Measurements from ENCODE around the gene SHISA5. TPM values are rescaled to one million over a fixed set of nuclear protein-coding genes. Genes with fewer than 3 reads are reported as not detected.

SHISA5 gene
- total and polyA plus RNA-seq, 2 donors from 2014 or later: 157 to 214 TPM

DNA sequence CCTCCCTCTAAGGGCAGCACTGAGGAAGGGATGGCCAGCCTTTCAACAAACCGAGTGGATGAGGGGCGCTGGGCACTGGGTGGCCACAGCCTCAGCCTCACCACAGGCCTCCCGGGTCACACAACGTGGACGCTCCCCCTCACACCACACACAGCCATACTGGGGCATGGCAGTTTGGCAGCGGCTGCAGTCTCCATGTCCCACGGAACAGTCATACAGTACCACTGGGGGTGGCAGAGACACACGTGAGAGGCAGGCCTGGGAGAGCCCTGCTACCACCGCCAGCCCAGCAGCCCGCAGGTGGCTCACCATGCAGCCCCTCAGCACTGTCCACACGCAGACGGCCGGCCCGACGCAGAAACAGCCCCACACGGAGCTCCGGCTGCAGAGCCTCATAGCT is 85.8 kb downstream of the SHISA5 start:
- Histone ChIP-seq H3K4me1 (ENCODE audit: control insufficient read depth in 2 of 3, insufficient read depth in 2 of 3, low read depth in 1 of 3, low read length in 3 of 3) (peaks cover 0 to 13% (median 0%) of the 10 kb centered on the region in 3 donors), H3K27ac (ENCODE audit: low read depth in 2 of 2, low read length in 2 of 2) (no peak overlapping the region), H3K36me3 (ENCODE audit: control insufficient read depth in 2 of 3, insufficient read depth in 3 of 3, low read length in 3 of 3) (peaks cover 6 to 68% (median 39%) of the 10 kb centered on the region in 3 donors), H3K9ac (ENCODE audit: low read length in 3 of 3) (no peak overlapping the region), H3K4me3 (ENCODE audit: low read length in 3 of 3) (no peak overlapping the region), H3K9me3 (ENCODE audit: control insufficient read depth in 2 of 3, insufficient read depth in 1 of 3, low read length in 3 of 3) (no peaks in the 10 kb centered on the region), H3K27me3 (ENCODE audit: control insufficient read depth, insufficient read depth, low read length) (no peaks in the 10 kb centered on the region)
- peak in 1 of 5 donors; percentile 48 for DNase-seq
- intact Hi-C loops (cut with DNase I): no loop called here
- TF ChIP-seq, protein P1, sequence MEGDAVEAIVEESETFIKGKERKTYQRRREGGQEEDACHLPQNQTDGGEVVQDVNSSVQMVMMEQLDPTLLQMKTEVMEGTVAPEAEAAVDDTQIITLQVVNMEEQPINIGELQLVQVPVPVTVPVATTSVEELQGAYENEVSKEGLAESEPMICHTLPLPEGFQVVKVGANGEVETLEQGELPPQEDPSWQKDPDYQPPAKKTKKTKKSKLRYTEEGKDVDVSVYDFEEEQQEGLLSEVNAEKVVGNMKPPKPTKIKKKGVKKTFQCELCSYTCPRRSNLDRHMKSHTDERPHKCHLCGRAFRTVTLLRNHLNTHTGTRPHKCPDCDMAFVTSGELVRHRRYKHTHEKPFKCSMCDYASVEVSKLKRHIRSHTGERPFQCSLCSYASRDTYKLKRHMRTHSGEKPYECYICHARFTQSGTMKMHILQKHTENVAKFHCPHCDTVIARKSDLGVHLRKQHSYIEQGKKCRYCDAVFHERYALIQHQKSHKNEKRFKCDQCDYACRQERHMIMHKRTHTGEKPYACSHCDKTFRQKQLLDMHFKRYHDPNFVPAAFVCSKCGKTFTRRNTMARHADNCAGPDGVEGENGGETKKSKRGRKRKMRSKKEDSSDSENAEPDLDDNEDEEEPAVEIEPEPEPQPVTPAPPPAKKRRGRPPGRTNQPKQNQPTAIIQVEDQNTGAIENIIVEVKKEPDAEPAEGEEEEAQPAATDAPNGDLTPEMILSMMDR (IDR thresholded peaks at IDR 0.05; ENCODE audit: borderline replicate concordance, extremely low read depth, insufficient read depth): no peak
- FAIRE-seq: no peak

Small RNA genes within 50 kb of the gene (microRNA-seq; reads per million reads assigned to microRNA genes)
- gene MIR6823: not detected

Other genes starting within 250 kb of the SHISA5 start
- 32.9 TPM for gene NME6, start 202.8 kb downstream of the SHISA5 start, total RNA-seq
- 19.9 TPM for gene NME6, start 202.8 kb downstream of the SHISA5 start, polyA plus RNA-seq (ENCODE audit: insufficient read depth, low read depth, low replicate concordance)
- not detected for gene SPINK8, start 170.5 kb downstream of the SHISA5 start, total RNA-seq
- gene SPINK8, start 170.5 kb downstream of the SHISA5 start, polyA plus RNA-seq (ENCODE audit: insufficient read depth, low read depth, low replicate concordance): not detected
- not detected for gene FBXW12, start 132.0 kb downstream of the SHISA5 start, total RNA-seq
- not detected for gene FBXW12, start 132.0 kb downstream of the SHISA5 start, polyA plus RNA-seq (ENCODE audit: insufficient read depth, low read depth, low replicate concordance)
- gene PLXNB1, start 74.1 kb downstream of the SHISA5 start, total RNA-seq: 224 TPM
- gene PLXNB1, start 74.1 kb downstream of the SHISA5 start, polyA plus RNA-seq (ENCODE audit: insufficient read depth, low read depth, low replicate concordance): 101 TPM
- 13.8 TPM for gene CCDC51, start 64.1 kb downstream of the SHISA5 start, total RNA-seq
- gene CCDC51, start 64.1 kb downstream of the SHISA5 start, polyA plus RNA-seq (ENCODE audit: insufficient read depth, low read depth, low replicate concordance): 32.8 TPM
- 195 TPM for gene TMA7, start 63.9 kb downstream of the SHISA5 start, total RNA-seq
- 631 TPM for gene TMA7, start 63.9 kb downstream of the SHISA5 start, polyA plus RNA-seq (ENCODE audit: insufficient read depth, low read depth, low replicate concordance)
- 6.7 TPM for gene ATRIP, start 57.4 kb downstream of the SHISA5 start, total RNA-seq
- 5.4 TPM for gene ATRIP, start 57.4 kb downstream of the SHISA5 start, polyA plus RNA-seq (ENCODE audit: insufficient read depth, low read depth, low replicate concordance)
- 4.6 TPM for gene PFKFB4, start 52.6 kb upstream of the SHISA5 start, total RNA-seq
- 2.1 TPM for gene PFKFB4, start 52.6 kb upstream of the SHISA5 start, polyA plus RNA-seq (ENCODE audit: insufficient read depth, low read depth, low replicate concordance)
- gene UCN2, start 59.6 kb upstream of the SHISA5 start, total RNA-seq: not detected
- gene UCN2, start 59.6 kb upstream of the SHISA5 start, polyA plus RNA-seq (ENCODE audit: insufficient read depth, low read depth, low replicate concordance): not detected
- gene COL7A1, start 91.2 kb upstream of the SHISA5 start, total RNA-seq: 13.1 TPM
- gene COL7A1, start 91.2 kb upstream of the SHISA5 start, polyA plus RNA-seq (ENCODE audit: insufficient read depth, low read depth, low replicate concordance): 14.4 TPM
- gene UQCRC1, start 105.5 kb upstream of the SHISA5 start, total RNA-seq: 207 TPM
- 584 TPM for gene UQCRC1, start 105.5 kb upstream of the SHISA5 start, polyA plus RNA-seq (ENCODE audit: insufficient read depth, low read depth, low replicate concordance)
- gene TMEM89, start 117.6 kb upstream of the SHISA5 start, total RNA-seq: not detected
- not detected for gene TMEM89, start 117.6 kb upstream of the SHISA5 start, polyA plus RNA-seq (ENCODE audit: insufficient read depth, low read depth, low replicate concordance)
- gene SLC26A6, start 131.3 kb upstream of the SHISA5 start, total RNA-seq: 15.4 TPM
- 20.6 TPM for gene SLC26A6, start 131.3 kb upstream of the SHISA5 start, polyA plus RNA-seq (ENCODE audit: insufficient read depth, low read depth, low replicate concordance)
- 2.0 TPM for gene CELSR3, start 158.7 kb upstream of the SHISA5 start, total RNA-seq
- 0.17 TPM for gene CELSR3, start 158.7 kb upstream of the SHISA5 start, polyA plus RNA-seq (ENCODE audit: insufficient read depth, low read depth, low replicate concordance)
- gene NCKIPSD, start 181.7 kb upstream of the SHISA5 start, total RNA-seq: 31.2 TPM
- gene NCKIPSD, start 181.7 kb upstream of the SHISA5 start, polyA plus RNA-seq (ENCODE audit: insufficient read depth, low read depth, low replicate concordance): 24.0 TPM
- gene IP6K2, start 213.0 kb upstream of the SHISA5 start, total RNA-seq: 69.4 TPM
- gene IP6K2, start 213.0 kb upstream of the SHISA5 start, polyA plus RNA-seq (ENCODE audit: insufficient read depth, low read depth, low replicate concordance): 112 TPM